HAP-1 (cell line): ENCODE results near the gene SETD9.

Experiments used
- DNase-seq, 2 experiments: peaks; one replicate each; pipeline ENCODE4 v3.0.0-alpha.2; 2016 to 2020; ENCODE audit warnings: low spot score in 2 of 2
- H3K27me3 ChIP-seq: fragments of 250-450 bp; sonication (Bioruptor Pico); 2 replicates; pipeline ENCODE4 v1.5.1; 2020; ENCODE audit warnings: low read depth, mild to moderate bottlenecking, moderate library complexity
- H3K36me3 ChIP-seq: fragments of 250-450 bp; sonication (Bioruptor Pico); replicated peaks from 2 replicates; pipeline ENCODE4 v1.5.1; 2020; ENCODE audit warnings: mild to moderate bottlenecking
- H3K4me1 ChIP-seq: fragments of 250-450 bp; sonication (Bioruptor Pico); 2 replicates; pipeline ENCODE4 v1.5.1; 2020; ENCODE audit warnings: mild to moderate bottlenecking
- H3K4me3 ChIP-seq: fragments of 250-450 bp; sonication (Bioruptor Pico); 2 replicates; pipeline ENCODE4 v1.5.1; 2020; ENCODE audit warnings: mild to moderate bottlenecking, moderate library complexity
- H3K9me3 ChIP-seq: fragments of 250-450 bp; sonication (Bioruptor Pico); 2 replicates; pipeline ENCODE4 v1.5.1; 2020; ENCODE audit warnings: mild to moderate bottlenecking, moderate library complexity
- in situ Hi-C: fragments of 300-500 bp; cut with MboI; formaldehyde crosslinking; loops from 3 replicates; pipeline ENCODE4 v1.14.3; 2020; ENCODE audit warnings: low sequenced_read_pairs, inconsistent platforms, mixed read lengths

The SETD9 gene

GRCh38 chr5:56909294-56910209 lies at the start of gene SETD9:
SETD9 (plus strand) TSS chr5:56909596; CDS start chr5:56909646, 50 bp downstream.
- peak; percentile 94 to 99 for DNase-seq
- Histone ChIP-seq H3K27me3 (no peaks in the 10 kb centered on the region), H3K9me3 (no peaks in the 10 kb centered on the region), H3K36me3 (no peaks in the 10 kb centered on the region), H3K4me3 (peak within 1 kb of the TSS; percentile 45), H3K4me1 (peaks cover 11% of the 10 kb centered on the region)
- in situ Hi-C loops = loop anchor here (10.0 kb wide), 1 partner anchor 315 kb away; no protein-coding TSS in a partner anchor

- DNase-seq = peak; percentile 57 to 60
- Histone ChIP-seq H3K36me3 (peaks cover 6% of the 10 kb centered on the region), H3K9me3 (no peaks in the 10 kb centered on the region), H3K27me3 (no peaks in the 10 kb centered on the region), H3K4me1 (peaks cover 5% of the 10 kb centered on the region; the same call in 1 of the 2 replicates), H3K4me3 (no peak overlapping the region)
- in situ Hi-C loops = no loop called here
Observed at GRCh38 chr5:56861893-56862485, 47.4 kb upstream of the SETD9 start.

GRCh38 chr5:56862909-56863308 lies 46.5 kb upstream of the SETD9 start:
- no peak overlapping the region for H3K4me3 ChIP-seq
- H3K27me3 ChIP-seq = no peaks in the 10 kb centered on the region
- H3K36me3 ChIP-seq = peaks cover 6% of the 10 kb centered on the region
- no peaks in the 10 kb centered on the region for H3K9me3 ChIP-seq
- DNase-seq = no peak
- in situ Hi-C loops = no loop called here
- peaks cover 5% of the 10 kb centered on the region; the same call in 1 of the 2 replicates for H3K4me1 ChIP-seq

- Histone ChIP-seq H3K9me3 (no peaks in the 10 kb centered on the region), H3K27me3 (no peaks in the 10 kb centered on the region), H3K4me3 (no peak overlapping the region), H3K36me3 (peaks cover 8% of the 10 kb centered on the region), H3K4me1 (no peaks in the 10 kb centered on the region)
- no peak for DNase-seq
- in situ Hi-C loops = no loop called here
Observed at GRCh38 chr5:56871777-56872176, 37.6 kb upstream of the SETD9 start.

GRCh38 chr5:56873056-56873455 lies 36.3 kb upstream of the SETD9 start:
- Histone ChIP-seq H3K4me1 (no peaks in the 10 kb centered on the region), H3K27me3 (no peaks in the 10 kb centered on the region), H3K4me3 (no peak overlapping the region), H3K9me3 (no peaks in the 10 kb centered on the region), H3K36me3 (peaks cover 11% of the 10 kb centered on the region)
- no peak for DNase-seq
- in situ Hi-C loops = no loop called here

- Histone ChIP-seq H3K4me3 (no peak overlapping the region), H3K4me1 (no peaks in the 10 kb centered on the region), H3K9me3 (no peaks in the 10 kb centered on the region), H3K27me3 (no peaks in the 10 kb centered on the region), H3K36me3 (peaks cover 23% of the 10 kb centered on the region)
- in situ Hi-C loops = no loop called here
- no peak for DNase-seq
Observed at GRCh38 chr5:56876327-56876726, 33.1 kb upstream of the SETD9 start.

- Histone ChIP-seq H3K4me1 (no peaks in the 10 kb centered on the region), H3K4me3 (no peak overlapping the region), H3K27me3 (no peaks in the 10 kb centered on the region), H3K36me3 (peaks cover 47% of the 10 kb centered on the region), H3K9me3 (no peaks in the 10 kb centered on the region)
- DNase-seq = no peak
- in situ Hi-C loops = no loop called here
Observed at GRCh38 chr5:56881571-56881970, 27.8 kb upstream of the SETD9 start.

GRCh38 chr5:56893251-56893951 lies 16.0 kb upstream of the SETD9 start:
- Histone ChIP-seq H3K9me3 (no peaks in the 10 kb centered on the region), H3K4me1 (no peaks in the 10 kb centered on the region), H3K4me3 (no peak overlapping the region), H3K36me3 (peaks cover 27% of the 10 kb centered on the region), H3K27me3 (no peaks in the 10 kb centered on the region)
- DNase-seq = no peak
- in situ Hi-C loops = no loop called here

GRCh38 chr5:56896763-56897162 lies 12.6 kb upstream of the SETD9 start:
- H3K4me3 ChIP-seq = no peak overlapping the region
- no peaks in the 10 kb centered on the region for H3K4me1 ChIP-seq
- DNase-seq = no peak
- no peaks in the 10 kb centered on the region for H3K27me3 ChIP-seq
- no peaks in the 10 kb centered on the region for H3K9me3 ChIP-seq
- H3K36me3 ChIP-seq = peaks cover 12% of the 10 kb centered on the region
- in situ Hi-C loops = no loop called here

GRCh38 chr5:56898213-56898612 lies 11.2 kb upstream of the SETD9 start:
- Histone ChIP-seq H3K9me3 (no peaks in the 10 kb centered on the region), H3K4me1 (no peaks in the 10 kb centered on the region)
- in situ Hi-C loops = no loop called here

GRCh38 chr5:56900395-56900794 lies 9.0 kb upstream of the SETD9 start:
- Histone ChIP-seq H3K4me1 (no peaks in the 10 kb centered on the region), H3K36me3 (no peaks in the 10 kb centered on the region; the same call in 1 of the 2 replicates), H3K4me3 (no peak overlapping the region), H3K27me3 (no peaks in the 10 kb centered on the region), H3K9me3 (no peaks in the 10 kb centered on the region)
- in situ Hi-C loops = loop anchor here (10.0 kb wide), 1 partner anchor 324 kb away; no protein-coding TSS in a partner anchor
- DNase-seq = no peak

More at GRCh38 chr5:56898213-56898612, 11.2 kb upstream of the SETD9 start:
- Histone ChIP-seq H3K36me3 (peaks cover 12% of the 10 kb centered on the region), H3K27me3 (no peaks in the 10 kb centered on the region), H3K4me3 (no peak overlapping the region)
- no peak for DNase-seq

- in situ Hi-C loops = loop anchor here (10.0 kb wide), 1 partner anchor 324 kb away; no protein-coding TSS in a partner anchor
- no peak overlapping the region for H3K4me3 ChIP-seq
- no peaks in the 10 kb centered on the region for H3K4me1 ChIP-seq
- DNase-seq = peak; percentile 49 to 50
- H3K9me3 ChIP-seq = no peaks in the 10 kb centered on the region
- no peaks in the 10 kb centered on the region for H3K27me3 ChIP-seq
- no peaks in the 10 kb centered on the region for H3K36me3 ChIP-seq
Observed at GRCh38 chr5:56900858-56901578, 8.4 kb upstream of the SETD9 start.

GRCh38 chr5:56908942-56909293 lies 478 bp upstream of the SETD9 start:
- in situ Hi-C loops = loop anchor here (10.0 kb wide), 1 partner anchor 316 kb away; no protein-coding TSS in a partner anchor

More at GRCh38 chr5:56908942-56909293, 478 bp upstream of the SETD9 start:
- Histone ChIP-seq H3K9me3 (no peaks in the 10 kb centered on the region), H3K4me3 (peak overlapping the region; percentile 45), H3K27me3 (no peaks in the 10 kb centered on the region), H3K4me1 (peaks cover 11% of the 10 kb centered on the region), H3K36me3 (no peaks in the 10 kb centered on the region)
- DNase-seq = peak in 1 of 2 experiments; percentile 14
